Upper lobe of right lung (tissue), 1 donor: Measurements from ENCODE around the gene KCNH6. TPM values are rescaled to one million over a fixed set of nuclear protein-coding genes. Genes with fewer than 3 reads are reported as not detected.
A peak's percentile ranks its signal among the peaks of the same experiment; 100 is the strongest.

Source experiments
- ATAC-seq: fragments of 200-7000 bp; cut with Tn5 transposase; one replicate; pipeline ENCODE4 v1.9.1; 2020; ENCODE audit warnings: mild to moderate bottlenecking, moderate library complexity
- DNase-seq: peaks from one replicate; pipeline ENCODE4 v3.0.0-alpha.2; 2020
- H3K27ac ChIP-seq: fragments of 200-600 bp; one replicate; pipeline ENCODE4 v1.8.0; 2022
- H3K27me3 ChIP-seq: fragments of 200-600 bp; one replicate; pipeline ENCODE4 v1.8.0; 2022; ENCODE audit warnings: mild to moderate bottlenecking
- H3K36me3 ChIP-seq: fragments of 200-600 bp; one replicate; pipeline ENCODE4 v1.8.0; 2022
- H3K4me1 ChIP-seq: fragments of 200-600 bp; one replicate; pipeline ENCODE4 v1.8.0; 2022
- H3K4me3 ChIP-seq: fragments of 200-600 bp; one replicate; pipeline ENCODE4 v1.8.0; 2022; ENCODE audit warnings: mild to moderate bottlenecking
- H3K9me3 ChIP-seq: fragments of 200-600 bp; one replicate; pipeline ENCODE4 v1.8.0; 2022
- intact Hi-C: fragments of 100-400 bp; cut with DNase I; formaldehyde crosslinking; loops from one replicate; pipeline ENCODE4 v1.11.0; 2022
- total RNA-seq: library from RNA; stranded (reverse); fragmentation: NEBNext Ultra II Directional; extraction: Animal tissue kit (Norgen Biotek cat#: 25700); gene quantifications from one replicate; pipeline ENCODE4 v1.2.1, GENCODE V29; 2021
- TF ChIP-seq, protein P1 (sequence below): fragments of 200-600 bp; IDR thresholded peaks from one replicate; pipeline ENCODE4 v1.8.0; 2022; ENCODE audit warnings: antibody characterized with exemption
- donor health status: DM: no; HTN: yes; CAD: no; lungs with severe emphysema.

The KCNH6 gene
- total RNA-seq, 1 donor from 2014 or later = not detected

DNA sequence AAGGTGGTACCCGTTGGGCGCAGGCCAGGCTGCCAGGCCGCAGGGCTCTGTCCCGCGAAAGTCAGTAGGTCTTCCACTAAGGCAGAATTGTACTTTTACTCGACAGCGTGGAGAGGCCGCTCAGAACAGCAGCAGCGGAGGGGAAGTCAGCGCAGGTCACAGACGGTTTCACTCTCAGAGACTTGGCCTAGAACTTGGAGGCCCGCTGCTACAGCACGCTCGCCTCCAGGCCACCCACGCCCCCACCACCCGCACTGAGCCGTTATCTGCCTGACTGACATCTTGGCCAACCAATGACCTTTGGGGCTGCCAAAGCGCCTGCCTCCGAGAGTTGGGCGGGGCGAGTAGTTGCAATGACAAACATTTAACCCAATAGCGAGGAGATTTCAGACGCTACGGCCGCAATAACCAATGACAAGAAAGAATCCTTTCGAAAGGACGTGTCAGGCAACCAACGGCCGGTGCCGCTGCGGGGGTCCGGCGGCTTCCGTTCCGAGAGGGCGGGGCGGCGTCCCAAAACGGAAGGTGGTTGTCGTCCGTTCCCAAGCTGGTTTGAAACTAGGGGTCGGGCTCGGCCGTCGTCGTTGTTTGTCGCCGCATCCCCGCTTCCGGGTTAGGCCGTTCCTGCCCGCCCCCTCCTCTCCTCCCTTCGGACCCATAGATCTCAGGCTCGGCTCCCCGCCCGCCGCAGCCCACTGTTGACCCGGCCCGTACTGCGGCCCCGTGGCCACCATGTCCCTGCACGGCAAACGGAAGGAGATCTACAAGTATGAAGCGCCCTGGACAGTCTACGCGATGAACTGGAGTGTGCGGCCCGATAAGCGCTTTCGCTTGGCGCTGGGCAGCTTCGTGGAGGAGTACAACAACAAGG lies 27.0 kb downstream of the KCNH6 start, which contains the start of gene DCAF7:
Gene DCAF7, plus strand, starts transcription at position 532 of the 871 bp plus-strand sequence. Its CDS starts 201 bp downstream, at position 733.
- Histone ChIP-seq H3K4me1 (peaks cover 37% of the 10 kb centered on the region), H3K9me3 (no peaks in the 10 kb centered on the region), H3K27me3 (no peaks in the 10 kb centered on the region), H3K36me3 (no peaks in the 10 kb centered on the region), H3K4me3 (peak within 1 kb of the TSS; percentile 99), H3K27ac (peak within 1 kb of the TSS; percentile 95)
- TF ChIP-seq, protein P1, sequence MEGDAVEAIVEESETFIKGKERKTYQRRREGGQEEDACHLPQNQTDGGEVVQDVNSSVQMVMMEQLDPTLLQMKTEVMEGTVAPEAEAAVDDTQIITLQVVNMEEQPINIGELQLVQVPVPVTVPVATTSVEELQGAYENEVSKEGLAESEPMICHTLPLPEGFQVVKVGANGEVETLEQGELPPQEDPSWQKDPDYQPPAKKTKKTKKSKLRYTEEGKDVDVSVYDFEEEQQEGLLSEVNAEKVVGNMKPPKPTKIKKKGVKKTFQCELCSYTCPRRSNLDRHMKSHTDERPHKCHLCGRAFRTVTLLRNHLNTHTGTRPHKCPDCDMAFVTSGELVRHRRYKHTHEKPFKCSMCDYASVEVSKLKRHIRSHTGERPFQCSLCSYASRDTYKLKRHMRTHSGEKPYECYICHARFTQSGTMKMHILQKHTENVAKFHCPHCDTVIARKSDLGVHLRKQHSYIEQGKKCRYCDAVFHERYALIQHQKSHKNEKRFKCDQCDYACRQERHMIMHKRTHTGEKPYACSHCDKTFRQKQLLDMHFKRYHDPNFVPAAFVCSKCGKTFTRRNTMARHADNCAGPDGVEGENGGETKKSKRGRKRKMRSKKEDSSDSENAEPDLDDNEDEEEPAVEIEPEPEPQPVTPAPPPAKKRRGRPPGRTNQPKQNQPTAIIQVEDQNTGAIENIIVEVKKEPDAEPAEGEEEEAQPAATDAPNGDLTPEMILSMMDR = no peak
- DNase-seq (peak; percentile 99), ATAC-seq (peak; percentile 98)
- intact Hi-C loops = no loop called here

- TF ChIP-seq, protein P1 = no peak
- DNase-seq (peak; percentile 53), ATAC-seq (peak; percentile 6)
- no peaks in the 10 kb centered on the region for H3K9me3 ChIP-seq
- H3K4me1 ChIP-seq = peaks cover 45% of the 10 kb centered on the region
- intact Hi-C loops = no loop called here
- peak overlapping the region; percentile 95 for H3K27ac ChIP-seq
- H3K27me3 ChIP-seq = no peaks in the 10 kb centered on the region
- peak overlapping the region; percentile 99 for H3K4me3 ChIP-seq
- H3K36me3 ChIP-seq = no peaks in the 10 kb centered on the region
Measured at GRCh38 chr17:63550817-63551639, 27.9 kb downstream of the KCNH6 start.

DNA sequence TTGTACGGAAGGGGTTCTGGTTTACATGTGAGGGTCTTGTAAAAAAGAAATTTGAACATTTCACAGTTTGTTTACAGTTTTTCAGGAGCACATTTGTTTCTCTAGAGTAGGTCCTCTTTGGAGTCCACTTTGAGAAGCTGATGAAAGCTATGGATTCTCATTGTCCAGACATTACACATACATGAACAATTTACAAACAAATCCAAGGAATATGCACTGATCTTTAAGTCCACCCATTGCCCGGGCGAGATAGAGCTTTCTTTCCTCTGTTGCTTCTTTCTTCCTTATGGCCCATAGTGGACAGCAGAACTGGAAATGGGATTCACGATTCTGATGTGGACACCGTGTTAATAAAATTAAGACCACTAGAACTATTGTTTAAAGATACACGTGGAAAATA lies 29.1 kb downstream of the KCNH6 start:
- Histone ChIP-seq H3K9me3 (no peaks in the 10 kb centered on the region), H3K4me3 (peak overlapping the region; percentile 99), H3K36me3 (no peaks in the 10 kb centered on the region), H3K27me3 (no peaks in the 10 kb centered on the region), H3K4me1 (peaks cover 47% of the 10 kb centered on the region), H3K27ac (peak overlapping the region; percentile 2)
- DNase-seq = no peak
- TF ChIP-seq, protein P1 = no peak
- intact Hi-C loops = no loop called here
- ATAC-seq = no peak

- intact Hi-C loops = no loop called here
- Histone ChIP-seq H3K4me1 (peaks cover 44% of the 10 kb centered on the region), H3K27ac (no peak overlapping the region)
Measured at GRCh38 chr17:63555500-63556156, 32.5 kb downstream of the KCNH6 start.

GRCh38 chr17:63557416-63557815 lies 34.3 kb downstream of the KCNH6 start:
- DNase-seq (no peak), ATAC-seq (no peak)
- intact Hi-C loops = no loop called here
- TF ChIP-seq, protein P1 = no peak
- Histone ChIP-seq H3K27me3 (no peaks in the 10 kb centered on the region), H3K4me1 (peaks cover 38% of the 10 kb centered on the region), H3K27ac (no peak overlapping the region), H3K36me3 (no peaks in the 10 kb centered on the region), H3K9me3 (no peaks in the 10 kb centered on the region), H3K4me3 (no peak overlapping the region)

More at GRCh38 chr17:63555500-63556156, 32.5 kb downstream of the KCNH6 start:
- Histone ChIP-seq H3K27me3 (no peaks in the 10 kb centered on the region), H3K9me3 (no peaks in the 10 kb centered on the region), H3K4me3 (no peak overlapping the region), H3K36me3 (no peaks in the 10 kb centered on the region)
- TF ChIP-seq, protein P1 = no peak
- ATAC-seq (no peak), DNase-seq (no peak)
